NCI-H82 (cell line): ENCODE data around the gene ASIC1.

Experiments
- DNase-seq: peaks from one replicate; lab custom pipeline; 2025; lab: John Stamatoyannopoulos, UW

The ASIC1 gene

DNA sequence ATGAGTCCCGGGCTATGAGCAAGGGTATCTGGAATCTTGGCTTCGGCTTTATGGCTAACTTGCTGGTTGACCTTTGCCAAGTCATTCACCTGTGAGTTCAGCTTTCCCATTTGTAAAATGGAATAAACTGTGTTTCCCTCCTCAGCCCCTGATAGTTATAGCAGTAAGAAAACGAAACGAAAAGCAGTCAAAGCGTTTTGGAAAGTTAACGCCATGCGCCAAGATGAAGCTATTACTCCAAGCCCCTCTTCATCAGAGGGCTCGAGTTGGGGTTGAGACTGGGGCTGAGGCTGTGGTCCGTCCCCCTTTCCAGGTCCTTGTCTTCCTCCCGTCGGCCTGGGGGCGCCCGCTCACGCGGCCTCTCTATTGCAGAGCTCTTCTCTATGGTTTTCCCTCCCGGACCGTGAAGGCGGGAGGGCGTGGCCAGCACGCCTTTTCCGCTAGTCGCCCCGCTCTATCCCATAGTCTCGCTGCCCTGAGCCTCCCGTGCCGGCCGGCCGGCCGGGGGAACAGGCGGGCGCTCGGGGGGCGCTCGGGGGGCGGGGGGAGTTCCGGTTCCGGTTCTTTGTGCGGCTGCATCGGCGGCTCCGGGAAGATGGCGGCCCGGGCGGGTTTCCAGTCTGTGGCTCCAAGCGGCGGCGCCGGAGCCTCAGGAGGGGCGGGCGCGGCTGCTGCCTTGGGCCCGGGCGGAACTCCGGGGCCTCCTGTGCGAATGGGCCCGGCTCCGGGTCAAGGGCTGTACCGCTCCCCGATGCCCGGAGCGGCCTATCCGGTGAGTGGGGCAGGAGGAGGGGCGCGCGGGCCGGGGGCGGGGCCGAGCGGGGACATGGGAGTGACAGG is 27.6 kb downstream of the ASIC1 start, which contains the start of gene SMARCD1:
Gene SMARCD1 (plus strand): TSS at position 568 of the 840 bp plus-strand sequence. CDS start 28 bp downstream, at position 596.
- peak; percentile 99 for DNase-seq

GRCh38 chr12:50085615-50086072 is 28.2 kb downstream of the ASIC1 start:
- no peak for DNase-seq

GRCh38 chr12:50086148-50086547 is 28.8 kb downstream of the ASIC1 start:
- DNase-seq = no peak

DNA sequence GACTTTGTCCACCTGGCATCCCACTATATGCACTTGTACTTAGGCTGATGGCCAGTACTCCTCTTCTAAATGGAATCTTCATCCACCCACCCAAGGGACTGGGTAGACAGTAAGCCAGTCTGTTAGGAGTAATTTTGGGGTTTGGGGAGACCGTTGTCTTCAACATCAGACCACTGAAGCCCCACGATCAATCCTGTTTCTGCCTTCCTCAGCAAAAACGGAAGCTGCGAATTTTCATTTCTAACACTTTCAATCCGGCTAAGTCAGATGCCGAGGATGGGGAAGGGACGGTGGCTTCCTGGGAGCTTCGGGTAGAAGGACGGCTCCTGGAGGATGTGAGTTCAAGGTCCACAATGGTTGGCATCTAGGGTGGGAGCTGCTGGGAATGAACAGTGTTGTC is 29.8 kb downstream of the ASIC1 start:
- DNase-seq = no peak

- no peak for DNase-seq
Measured at GRCh38 chr12:50087995-50088394, 30.6 kb downstream of the ASIC1 start.

GRCh38 chr12:50088577-50089335 is 31.4 kb downstream of the ASIC1 start:
- DNase-seq = peak; percentile 89

DNA sequence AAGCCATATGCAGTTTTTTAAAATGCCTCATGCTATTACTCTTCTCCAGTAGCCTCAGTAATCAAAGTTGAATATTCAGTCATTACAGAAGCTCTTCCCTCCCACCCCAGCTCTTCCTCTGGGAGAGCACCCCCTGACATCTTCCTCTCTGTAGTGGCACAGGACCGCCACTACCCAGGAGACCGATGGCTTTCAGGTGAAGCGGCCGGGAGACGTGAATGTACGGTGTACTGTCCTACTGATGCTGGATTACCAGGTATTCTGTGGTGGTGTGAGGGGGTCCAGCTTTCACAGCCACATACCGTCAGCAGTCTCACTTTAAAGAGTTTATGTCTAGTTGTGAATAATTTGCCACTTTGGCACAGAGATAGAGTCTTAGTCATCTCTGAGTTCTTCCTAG is 32.3 kb downstream of the ASIC1 start:
- DNase-seq = no peak

DNA sequence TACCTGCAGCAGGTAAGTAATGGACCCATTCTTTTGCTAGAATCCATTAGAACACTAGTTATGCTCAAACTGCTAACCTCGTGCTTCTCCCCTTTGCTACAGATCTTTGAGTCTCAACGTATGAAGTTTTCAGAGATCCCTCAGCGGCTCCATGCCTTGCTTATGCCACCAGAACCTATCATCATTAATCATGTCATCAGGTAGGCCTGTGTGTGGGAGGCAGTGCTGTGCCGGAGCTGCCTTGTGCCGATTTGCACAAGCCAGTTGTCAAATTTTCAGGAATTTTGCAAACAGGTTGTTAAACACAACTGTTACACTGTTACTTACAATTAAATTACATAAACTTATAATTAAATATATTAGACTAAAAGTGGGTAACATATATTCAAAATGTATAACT is 33.0 kb downstream of the ASIC1 start:
- no peak for DNase-seq

DNA sequence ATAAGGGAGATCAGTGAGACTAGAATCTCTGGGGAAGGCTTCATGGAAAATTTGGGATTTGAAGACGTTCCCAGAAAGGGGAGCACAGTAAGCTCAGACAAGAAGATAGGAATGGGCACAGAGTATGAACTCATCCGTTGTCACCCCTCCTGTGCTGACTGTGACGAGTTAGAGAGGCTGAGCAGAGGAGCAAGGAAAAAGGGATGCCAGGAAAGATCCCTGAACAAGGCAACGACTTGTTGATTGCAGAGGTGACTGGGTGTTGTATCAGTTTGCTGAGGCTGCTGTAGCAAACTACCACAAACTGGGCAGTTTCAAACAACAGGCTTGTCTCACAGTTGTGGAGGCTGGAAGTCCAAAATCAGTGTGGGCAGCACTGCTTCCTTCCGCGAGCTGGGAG is 40.6 kb downstream of the ASIC1 start:
- DNase-seq = no peak

DNA sequence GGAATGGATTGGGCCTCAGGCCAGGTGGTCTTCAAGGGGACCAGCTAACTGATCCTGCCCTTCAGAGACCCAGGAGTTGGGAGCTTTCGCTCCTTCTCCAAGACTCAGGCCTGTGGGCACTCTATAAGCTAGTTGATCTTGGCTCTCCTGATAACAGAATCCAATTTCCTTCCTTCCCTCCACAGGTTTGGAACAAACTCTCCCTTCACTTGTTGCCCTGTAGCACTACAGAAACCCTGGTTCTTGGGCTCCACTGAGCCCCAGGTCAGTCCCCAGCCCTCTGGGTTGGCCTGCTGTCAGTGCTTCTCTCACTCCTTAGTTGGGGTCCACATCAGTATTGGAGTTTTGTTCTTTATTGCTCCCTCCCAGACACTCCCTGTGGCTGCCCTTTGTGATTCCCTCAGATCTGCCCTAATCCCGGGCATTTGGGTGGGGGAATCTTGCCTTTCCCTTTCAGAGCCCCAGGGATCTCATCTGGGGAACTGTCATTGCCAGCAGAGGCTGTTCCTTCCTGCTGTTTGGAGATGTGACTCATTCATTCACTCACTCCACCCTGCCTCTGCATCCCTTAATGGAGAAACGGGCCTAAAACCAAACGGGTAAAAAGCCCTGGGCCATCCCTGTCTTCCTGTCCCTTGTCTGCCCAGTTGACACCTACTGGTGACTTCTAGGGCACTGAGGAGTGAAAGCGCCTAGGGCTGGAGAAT is 42.1 kb downstream of the ASIC1 start:
- no peak for DNase-seq

DNA sequence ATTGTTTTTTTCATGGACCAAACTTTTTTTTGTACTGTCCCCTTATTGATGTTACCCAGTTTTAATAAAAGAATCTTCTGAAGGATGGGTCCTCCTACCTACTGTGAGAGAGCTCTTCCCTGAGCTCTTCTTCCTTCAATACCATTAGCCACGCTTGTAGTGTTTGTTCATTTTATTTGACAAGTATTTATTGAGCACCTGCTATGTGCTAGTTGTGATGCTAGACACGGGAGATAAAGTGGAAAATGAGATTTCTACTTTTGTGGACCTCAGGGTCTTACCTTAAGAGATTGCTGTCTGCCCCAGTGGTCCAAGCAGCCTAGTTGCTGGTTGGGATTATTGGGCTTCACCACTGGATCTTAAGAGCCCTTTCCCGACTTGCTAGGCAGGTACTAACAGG is 43.2 kb downstream of the ASIC1 start:
- no peak for DNase-seq

- DNase-seq = peak; percentile 68
Measured at GRCh38 chr12:50101663-50102062, 44.3 kb downstream of the ASIC1 start.

DNA sequence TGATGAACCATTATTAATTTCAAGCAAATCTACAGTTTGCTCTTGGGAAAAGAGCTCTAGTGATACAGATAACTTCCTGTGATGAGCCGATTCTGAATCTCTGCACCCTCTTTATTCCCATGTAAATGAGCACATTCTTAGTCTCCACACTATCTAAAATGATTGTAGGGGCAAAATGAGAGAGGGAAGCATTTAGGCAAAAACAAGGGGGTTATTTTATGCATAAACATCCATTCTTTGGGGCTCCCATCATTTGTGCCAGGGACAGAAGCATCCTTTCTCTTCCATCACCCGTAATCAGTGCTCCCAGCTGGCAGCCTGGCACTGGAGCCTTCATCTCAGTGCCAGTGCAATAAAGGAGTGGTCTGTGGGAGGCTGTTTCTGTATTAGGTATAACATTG is 44.7 kb downstream of the ASIC1 start:
- DNase-seq = no peak

GRCh38 chr12:50102646-50103309 is 45.4 kb downstream of the ASIC1 start:
- DNase-seq = peak; percentile 32

DNA sequence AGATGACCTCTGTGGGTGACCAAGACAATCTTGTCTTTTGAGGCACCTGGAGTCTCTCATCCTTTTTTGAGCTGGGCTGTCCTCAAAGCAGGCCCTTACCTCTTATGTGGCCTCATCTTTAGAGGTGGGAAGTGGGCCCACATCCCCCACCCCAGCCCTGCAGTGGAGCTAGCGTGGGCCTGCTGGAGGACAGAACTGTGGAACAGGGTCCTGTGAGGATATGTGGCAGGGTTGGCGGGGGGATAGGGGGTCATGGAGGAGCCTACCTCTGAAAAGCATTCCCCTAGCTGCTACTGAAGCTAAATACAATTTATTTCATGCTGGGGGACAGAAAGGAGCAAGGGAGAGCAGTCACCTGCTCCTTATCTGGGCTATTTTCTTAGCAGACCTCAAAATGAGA is 46.0 kb downstream of the ASIC1 start:
- DNase-seq = no peak

DNA sequence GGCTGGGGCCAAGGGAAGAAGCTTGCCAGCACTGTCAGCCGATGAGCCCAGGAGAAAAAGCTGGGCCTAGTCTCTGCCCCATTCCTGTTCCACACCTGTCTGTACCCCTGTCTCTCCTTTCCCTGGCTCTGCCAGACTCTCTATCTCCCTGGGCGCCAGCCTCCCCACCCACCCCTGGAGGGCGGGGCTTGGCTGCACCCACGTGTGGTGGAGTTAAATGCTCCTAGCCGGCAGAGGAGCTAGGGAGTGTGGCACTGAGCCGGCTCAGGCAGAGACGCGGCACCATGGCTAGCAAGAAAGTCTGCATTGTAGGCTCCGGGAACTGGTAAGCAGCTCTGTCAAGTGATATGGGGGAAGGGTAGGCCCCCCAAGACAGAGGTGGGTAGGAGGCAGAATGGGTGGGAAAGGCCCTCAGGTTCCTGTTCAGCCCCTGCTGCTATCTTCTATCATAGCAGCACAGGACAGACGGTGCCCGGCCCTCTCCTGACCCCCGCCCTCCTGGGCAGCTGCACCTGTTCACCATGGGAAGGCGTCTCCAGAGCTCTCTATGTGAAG is 46.4 kb downstream of the ASIC1 start, which contains the start of gene GPD1:
Gene GPD1 (plus strand): TSS at position 242 of the 555 bp plus-strand sequence. CDS start 43 bp downstream, at position 285.
- peak; percentile 92 for DNase-seq

DNA sequence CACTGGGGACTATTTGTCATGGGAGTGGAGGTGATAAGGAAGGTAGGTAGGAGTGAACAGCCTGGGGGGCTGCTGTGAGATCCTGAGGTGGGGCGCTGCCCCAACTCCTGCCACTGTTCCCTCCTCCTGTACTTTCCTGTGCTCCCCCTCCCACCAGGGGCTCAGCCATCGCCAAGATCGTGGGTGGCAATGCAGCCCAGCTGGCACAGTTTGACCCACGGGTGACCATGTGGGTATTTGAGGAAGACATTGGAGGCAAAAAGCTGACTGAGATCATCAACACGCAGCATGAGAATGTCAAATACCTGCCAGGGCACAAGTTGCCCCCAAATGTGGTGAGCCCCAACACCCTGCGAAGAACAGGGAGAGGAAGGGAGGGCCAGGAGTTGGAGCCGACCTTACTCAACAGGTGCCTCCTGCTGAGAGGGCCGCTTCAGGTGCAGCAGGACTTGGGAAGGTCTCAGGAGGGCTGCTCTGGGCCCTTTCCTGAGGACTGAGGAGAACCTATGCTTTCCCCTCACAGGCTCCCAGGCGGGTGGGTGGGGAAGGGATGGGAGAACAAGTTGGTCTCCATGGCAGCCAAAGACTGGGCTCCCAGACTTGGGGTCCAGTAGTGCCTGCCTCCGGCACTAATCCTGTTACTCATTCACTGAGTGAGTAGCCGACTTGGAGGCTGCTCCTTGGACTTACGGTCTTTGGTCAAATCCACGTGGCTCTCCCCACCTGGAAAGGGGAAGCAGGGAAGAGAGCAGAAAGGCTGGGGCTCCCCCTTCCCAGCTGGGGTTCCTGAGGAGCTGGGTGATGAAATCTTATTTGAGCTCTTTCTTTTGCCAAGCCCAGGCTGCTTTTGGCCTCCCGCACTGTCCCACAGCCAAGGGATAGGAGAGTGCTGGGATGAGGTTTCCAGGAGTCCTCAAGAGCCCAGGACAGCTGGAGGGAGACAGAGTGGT is 47.3 kb downstream of the ASIC1 start:
- no peak for DNase-seq

DNA sequence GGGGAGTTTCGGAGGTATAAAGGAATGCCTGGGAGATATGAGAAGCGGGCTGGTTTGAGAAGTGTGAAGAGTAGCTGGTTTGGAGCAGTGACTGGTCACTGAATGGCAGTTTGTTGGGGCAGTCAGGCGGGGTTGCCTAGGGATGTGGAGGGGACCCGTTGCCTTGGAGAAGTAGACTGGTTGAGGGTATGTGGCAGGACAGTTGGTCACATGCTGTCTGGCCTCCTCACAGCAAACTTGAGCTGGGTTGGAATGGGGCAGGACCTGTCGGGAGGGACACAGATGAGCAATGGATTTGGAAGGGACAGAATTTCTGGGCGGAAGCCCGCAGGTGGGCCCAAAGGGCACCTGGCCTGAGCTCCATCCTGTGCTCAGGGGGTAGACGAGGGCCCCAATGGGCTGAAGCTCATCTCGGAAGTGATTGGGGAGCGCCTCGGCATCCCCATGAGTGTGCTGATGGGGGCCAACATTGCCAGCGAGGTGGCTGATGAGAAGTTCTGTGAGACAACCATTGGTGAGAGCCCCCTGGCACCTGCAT is 48.6 kb downstream of the ASIC1 start:
- no peak for DNase-seq

GRCh38 chr12:50106907-50107306 is 49.5 kb downstream of the ASIC1 start:
- DNase-seq = no peak
